HepG2 (cell line): ENCODE data around the gene HOXD4. TPM values are rescaled to one million over a fixed set of nuclear protein-coding genes. Genes with fewer than 3 reads are reported as not detected.

Source experiments
- CREM ChIP-seq, 2 experiments: sonication (generic) in 1 of 2; formaldehyde crosslinking in 1 of 2; IDR thresholded peaks; 2 replicates each; pipeline versions ENCODE4 v1.4.0 to v1.6.1; 2016 to 2020; ENCODE audit warnings: antibody characterized with exemption in 1 of 2, mild to moderate bottlenecking in 1 of 2, missing genetic modification reagents in 1 of 2
- FOSL2 ChIP-seq: sonication (generic); formaldehyde crosslinking; IDR thresholded peaks from 2 replicates; pipeline ENCODE4 v1.4.0; 2020; ENCODE audit warnings: missing genetic modification reagents
- FUBP1 ChIP-seq: sonication (generic); formaldehyde crosslinking; IDR thresholded peaks from 2 replicates; pipeline ENCODE4 v1.5.1; 2020; ENCODE audit warnings: missing genetic modification reagents, mild to moderate bottlenecking, borderline replicate concordance
- IRF2 ChIP-seq: IDR thresholded peaks from 2 replicates; pipeline ENCODE4 v1.6.1; 2018; ENCODE audit warnings: missing genetic modification reagents, missing compliant biosample characterization
- MAF1 ChIP-seq: sonication (generic); formaldehyde crosslinking; IDR thresholded peaks from 2 replicates; pipeline ENCODE4 v1.5.0; 2020; ENCODE audit warnings: missing genetic modification reagents, borderline replicate concordance
- NKX3-1 ChIP-seq: sonication (generic); formaldehyde crosslinking; IDR thresholded peaks from 2 replicates; pipeline ENCODE4 v1.5.0; 2020; ENCODE audit warnings: missing genetic modification reagents
- NRL ChIP-seq: sonication (generic); formaldehyde crosslinking; IDR thresholded peaks from 2 replicates; pipeline ENCODE4 v1.5.0; 2020; ENCODE audit warnings: missing genetic modification reagents, mild to moderate bottlenecking, moderate library complexity, borderline replicate concordance
- PHB2 ChIP-seq: fragments of 450-650 bp; IDR thresholded peaks from 2 replicates; pipeline ENCODE4 v1.6.1; 2018; ENCODE audit not compliant: partially characterized antibody
- SNAPC5 ChIP-seq: sonication (generic); formaldehyde crosslinking; IDR thresholded peaks from 2 replicates; pipeline ENCODE4 v1.8.1; 2023; ENCODE audit warnings: mild to moderate bottlenecking, missing genetic modification reagents, borderline replicate concordance
- STAG1 ChIP-seq: sonication (generic); formaldehyde crosslinking; IDR thresholded peaks from 2 replicates; pipeline ENCODE4 v1.4.0; 2020; ENCODE audit warnings: missing genetic modification reagents
- TCF12 ChIP-seq, 2 experiments: fragments of 450-650 bp in 1 of 2; sonication (generic) in 1 of 2; formaldehyde crosslinking in 1 of 2; IDR thresholded peaks; 2 replicates each; pipeline versions ENCODE4 v1.6.1 to v1.8.0; 2017 to 2022; ENCODE audit warnings: antibody characterized with exemption in 1 of 2, mild to moderate bottlenecking in 1 of 2, missing genetic modification reagents in 1 of 2, moderate library complexity in 1 of 2
- TEAD2 ChIP-seq: sonication (generic); formaldehyde crosslinking; IDR thresholded peaks from 2 replicates; pipeline ENCODE4 v1.9.0; 2021; ENCODE audit warnings: missing genetic modification reagents
- U2AF1 ChIP-seq: fragments of 200-400 bp; formaldehyde crosslinking; optimal IDR thresholded peaks from 2 replicates; pipeline ENCODE3; 2017; ENCODE audit warnings: mild to moderate bottlenecking, low read depth, low read length
- UBTF ChIP-seq: sonication (generic); formaldehyde crosslinking; IDR thresholded peaks from 2 replicates; pipeline ENCODE4 v1.4.0; 2020; ENCODE audit warnings: mild to moderate bottlenecking, missing genetic modification reagents
- ZBED4 ChIP-seq: sonication (generic); formaldehyde crosslinking; IDR thresholded peaks from 2 replicates; pipeline ENCODE4 v1.4.0; 2020; ENCODE audit warnings: missing genetic modification reagents, borderline replicate concordance
- ZNF367 ChIP-seq: sonication (generic); formaldehyde crosslinking; IDR thresholded peaks from 2 replicates; pipeline ENCODE4 v1.4.0; 2020; ENCODE audit warnings: missing genetic modification reagents, borderline replicate concordance
- ZNF674 ChIP-seq: sonication (generic); formaldehyde crosslinking; IDR thresholded peaks from 2 replicates; pipeline ENCODE4 v1.5.0; 2020; ENCODE audit warnings: low read depth, mild to moderate bottlenecking, missing genetic modification reagents
- ZNF790 ChIP-seq: sonication (generic); formaldehyde crosslinking; IDR thresholded peaks from 2 replicates; pipeline ENCODE4 v1.8.0; 2022; ENCODE audit warnings: missing genetic modification reagents, mild to moderate bottlenecking, borderline replicate concordance
- ZNF841 ChIP-seq: sonication (generic); formaldehyde crosslinking; IDR thresholded peaks from 2 replicates; pipeline ENCODE4 v1.8.1; 2023; ENCODE audit warnings: missing genetic modification reagents, borderline replicate concordance
- polyA plus RNA-seq, 8 experiments: library from polyadenylated mRNA; depleted of rRNA in 3 of 8; stranded (reverse) in 7 of 8; unstranded in 1 of 8; fragments of >200 nt; fragmentation: Illumina TruSeq in 4 of 8; extraction: Trizol in 4 of 8; gene quantifications; 2 replicates each; pipeline versions ENCODE4 v1.2.1 to v1.2.3, GENCODE V29; 2011 to 2016; ENCODE audit warnings: low read depth in 4 of 8, missing spikeins in 1 of 8, mixed read lengths in 1 of 8; ENCODE audit not compliant: insufficient read depth in 1 of 8
- total RNA-seq, 5 experiments: library from RNA; depleted of rRNA; stranded (reverse); fragments of >200 nt; fragmentation: Illumina TruSeq; extraction: Trizol; gene quantifications; 2 replicates each; pipeline ENCODE4 v1.2.3, GENCODE V29; 2016; ENCODE audit warnings: low read depth in 1 of 5

The HOXD4 gene
- total and polyA plus RNA-seq, 2 of the 13 experiments (the other 11 are each of a cell fraction or from before 2014, with no cell fraction given): not detected

- TF ChIP-seq UBTF (CRISPR knock-in tag) (peak; percentile 70), IRF2 (no peak; the same call in 1 of the 2 replicates), U2AF1 (peak; percentile 72), NRL (CRISPR knock-in tag) (0 out of 2 replicates have a peak, but pooled peaks have one; percentile 9), MAF1 (CRISPR knock-in tag) (no peak; the same call in 1 of the 2 replicates), ZNF790 (CRISPR knock-in tag) (0 out of 2 replicates have a peak, but pooled peaks have one; percentile 16), NKX3-1 (CRISPR knock-in tag) (no peak), FOSL2 (CRISPR knock-in tag) (no peak), STAG1 (CRISPR knock-in tag) (no peak), ZNF367 (no peak), TEAD2 (no peak), FUBP1 (CRISPR knock-in tag) (no peak), TCF12 (IDR thresholded peaks at IDR 0.05) (no peak), TCF12 (CRISPR knock-in tag; IDR thresholded peaks at IDR 0.05) (peak; percentile 35; the same call in 1 of the 2 replicates), ZBED4 (CRISPR knock-in tag) (no peak), ZNF841 (CRISPR knock-in tag) (no peak), PHB2 (no peak), SNAPC5 (CRISPR knock-in tag) (no peak), CREM (IDR thresholded peaks at IDR 0.05) (no peak), CREM (CRISPR knock-in tag; IDR thresholded peaks at IDR 0.05) (no peak), ZNF674 (CRISPR knock-in tag) (no peak)
Measured at GRCh38 chr2:176187899-176188773, 36.8 kb downstream of the HOXD4 start, which contains the start of gene HOXD1 (continued).
